Heart left ventricle (tissue), 13 donors: ENCODE measurements around the gene C1QTNF6.

Source experiments
- POLR2A ChIP-seq, 2 donors: fragments of 450-650 bp; IDR thresholded peaks; one replicate each; pipeline ENCODE4 v1.6.1; 2017; ENCODE audit warnings: antibody characterized with exemption in 2 of 2, mild to moderate bottlenecking in 2 of 2, moderate library complexity in 2 of 2
- TF ChIP-seq, protein P1 (sequence below), 12 donors: fragments of 200-600 bp; sonication (generic) in 4 of 12; IDR thresholded peaks; one replicate each; pipeline versions ENCODE4 v1.5.0 to v1.8.0; 2018 to 2022; ENCODE audit warnings: antibody characterized with exemption in 12 of 12, mild to moderate bottlenecking in 5 of 12
- donor health status: ischemic (EF 13 %, LVEDD 7.1; RV severe dilation, severe dysfunction).
- donor health status: DM: no; HTN: yes; CAD: no.
- donor health status: DM: no; HTN: no; CAD: no.
- donor health status: ischemic (EF 25% LVEDD 6.9; RV normal size, moderate dysfunction).
- donor health status: ischemic (EF 25% LVEDD 5.7; RV mildly dilated, moderate dysfunction).
- donor health status: ischemic (EF 35%, LVEDD 5.7; RV mildly dilated, moderate dysfunction).
- donor health status: nonischemic (EF 11% LVEDD 7.7; RV severe dilation, severe dysfunction).
- donor health status: DM: yes; HTN: yes; CAD: no.
- donor health status: PGD.
- donor health status: ischemic (EF 29% LVEDD 5.4; RV normal size, mild dysfunction).
- donor health status: nonischemic (EF 23%, LVEDD 6.1; RV moderate dilation, normal function).

DNA sequence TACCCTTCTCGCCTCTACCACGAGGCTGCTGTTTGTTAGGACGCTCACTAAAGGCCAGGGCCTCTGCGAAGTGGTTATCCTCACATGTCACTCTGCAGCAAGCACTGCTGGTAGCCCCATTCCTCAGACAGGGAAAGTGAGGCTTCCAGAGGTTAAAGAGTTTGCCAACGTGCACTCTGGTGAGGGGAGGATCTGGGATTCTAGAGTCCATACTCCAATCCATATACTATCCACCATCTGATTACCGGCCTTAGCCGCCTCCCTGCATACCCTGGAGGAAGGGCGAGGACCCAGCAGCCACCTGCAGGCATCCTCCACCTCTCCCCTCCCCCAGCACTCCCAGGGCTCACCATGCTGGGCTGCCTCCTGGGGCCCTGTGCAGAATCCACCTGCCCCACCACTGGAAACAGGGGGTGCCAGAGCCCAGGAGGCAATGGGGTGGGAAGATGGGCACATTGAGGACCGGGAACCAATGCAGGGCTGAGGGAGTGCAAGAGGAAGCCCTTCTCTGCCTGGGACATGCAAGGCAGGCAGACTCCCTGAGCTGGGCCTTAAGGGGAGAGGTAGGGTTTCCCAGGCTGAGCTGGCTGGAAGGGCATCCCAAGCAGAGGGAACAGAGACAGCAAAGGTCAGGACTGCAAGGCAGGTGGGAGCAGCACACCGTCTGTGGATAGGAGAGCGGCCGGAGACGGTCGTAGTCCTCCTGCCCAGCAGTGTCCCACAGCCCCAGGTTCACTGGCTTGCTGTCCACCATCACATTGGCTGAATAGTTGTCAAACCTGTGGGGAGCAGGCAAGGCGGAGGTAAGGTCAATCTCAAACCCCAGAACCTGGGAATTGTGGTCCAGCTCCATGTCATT lies 44.3 kb upstream of the C1QTNF6 start:
- TF ChIP-seq, protein P1, sequence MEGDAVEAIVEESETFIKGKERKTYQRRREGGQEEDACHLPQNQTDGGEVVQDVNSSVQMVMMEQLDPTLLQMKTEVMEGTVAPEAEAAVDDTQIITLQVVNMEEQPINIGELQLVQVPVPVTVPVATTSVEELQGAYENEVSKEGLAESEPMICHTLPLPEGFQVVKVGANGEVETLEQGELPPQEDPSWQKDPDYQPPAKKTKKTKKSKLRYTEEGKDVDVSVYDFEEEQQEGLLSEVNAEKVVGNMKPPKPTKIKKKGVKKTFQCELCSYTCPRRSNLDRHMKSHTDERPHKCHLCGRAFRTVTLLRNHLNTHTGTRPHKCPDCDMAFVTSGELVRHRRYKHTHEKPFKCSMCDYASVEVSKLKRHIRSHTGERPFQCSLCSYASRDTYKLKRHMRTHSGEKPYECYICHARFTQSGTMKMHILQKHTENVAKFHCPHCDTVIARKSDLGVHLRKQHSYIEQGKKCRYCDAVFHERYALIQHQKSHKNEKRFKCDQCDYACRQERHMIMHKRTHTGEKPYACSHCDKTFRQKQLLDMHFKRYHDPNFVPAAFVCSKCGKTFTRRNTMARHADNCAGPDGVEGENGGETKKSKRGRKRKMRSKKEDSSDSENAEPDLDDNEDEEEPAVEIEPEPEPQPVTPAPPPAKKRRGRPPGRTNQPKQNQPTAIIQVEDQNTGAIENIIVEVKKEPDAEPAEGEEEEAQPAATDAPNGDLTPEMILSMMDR (IDR thresholded peaks at IDR 0.05), result no peak
- no peak for TF ChIP-seq POLR2A (IDR thresholded peaks at IDR 0.05)
